ENCODE results near the gene KCNB1. TPM values are rescaled to one million over a fixed set of nuclear protein-coding genes. Genes with fewer than 3 reads are reported as not detected.

Gene KCNB1
- total and polyA plus RNA-seq, 2 of the 4 experiments (the other 2 are of a cell fraction) = 0.05 TPM; not detected in 1

DNA sequence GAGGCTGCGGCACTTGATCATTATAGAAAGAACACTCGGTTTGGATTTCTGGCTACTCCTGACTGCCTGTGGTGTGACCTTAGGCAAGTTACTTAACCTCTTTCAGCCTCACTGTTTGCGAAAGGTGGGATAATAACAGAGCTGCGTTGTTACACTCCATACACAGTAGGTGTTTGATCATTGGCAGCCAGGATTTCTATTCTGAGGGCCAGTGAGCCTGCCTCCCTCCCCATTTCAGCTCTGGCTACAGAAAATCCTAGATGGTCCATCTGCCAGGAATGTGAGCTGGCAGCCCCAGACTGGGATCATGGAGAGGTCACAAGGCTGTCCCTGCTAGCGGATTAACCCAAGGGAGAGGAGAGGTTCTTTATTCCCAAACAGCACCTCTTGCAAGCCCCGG lies 2.7 kb downstream of the KCNB1 start:
- no peak overlapping the region for H2BK120ac ChIP-seq (ENCODE audit: low read depth, low read length)
- no peak overlapping the region for H2BK20ac ChIP-seq (ENCODE audit: low read depth, low read length)
- no peak overlapping the region for H2AFZ ChIP-seq (replicated peaks; ENCODE audit: low read length, poor library complexity)
- ATAC-seq (ENCODE audit: low read depth) (no peak), DNase-seq (no peak)
- no peak overlapping the region for H2BK5ac ChIP-seq (ENCODE audit: low read depth, low read length, poor library complexity, severe bottlenecking)
- H2AK5ac ChIP-seq (ENCODE audit: low read depth, low read length) = no peak overlapping the region
- dilution Hi-C loops (cut with HindIII; ENCODE audit: low sequenced_read_pairs, unreplicated experiment) (no loop called here), in situ Hi-C loops (cut with MboI; ENCODE audit: low sequenced_read_pairs) (no loop called here), intact Hi-C loops (cut with micrococcal nuclease) (loop anchor here (5.0 to 10.0 kb wide), 2 partner anchors 53 to 95 kb away; no protein-coding TSS in a partner anchor)
- no peak overlapping the region for H3K23ac ChIP-seq (ENCODE audit: low read depth, low read length)
- no peak overlapping the region for H3K14ac ChIP-seq (replicated peaks; ENCODE audit: low read depth, low read length)
- POLR2A ChIA-PET (ENCODE audit: unreplicated experiment) = no interaction called here
- no peak overlapping the region for H2AK9ac ChIP-seq (replicated peaks; ENCODE audit: low read depth, low read length, poor library complexity)
- BruUV-seq (replicated peaks) = no TSS peak
- no peak overlapping the region for H3K56ac ChIP-seq (ENCODE audit: extremely low read depth, insufficient read depth, low read length)
- TF ChIP-seq RAD21 (IDR thresholded peaks at IDR 0.05; ENCODE audit: low read length) (no peak), BHLHE40 (IDR thresholded peaks at IDR 0.05; ENCODE audit: low read depth, low read length) (no peak), MAZ (IDR thresholded peaks at IDR 0.05; ENCODE audit: borderline replicate concordance, low read depth, low read length) (no peak), RFX5 (IDR thresholded peaks at IDR 0.05; ENCODE audit: low read depth, low read length) (no peak), NFE2L2 (IDR thresholded peaks at IDR 0.05; ENCODE audit: low read depth, low read length) (no peak), POLR2A (IDR thresholded peaks at IDR 0.05; ENCODE audit: low read depth, low read length) (no peak)
- TF ChIP-seq, protein P1, sequence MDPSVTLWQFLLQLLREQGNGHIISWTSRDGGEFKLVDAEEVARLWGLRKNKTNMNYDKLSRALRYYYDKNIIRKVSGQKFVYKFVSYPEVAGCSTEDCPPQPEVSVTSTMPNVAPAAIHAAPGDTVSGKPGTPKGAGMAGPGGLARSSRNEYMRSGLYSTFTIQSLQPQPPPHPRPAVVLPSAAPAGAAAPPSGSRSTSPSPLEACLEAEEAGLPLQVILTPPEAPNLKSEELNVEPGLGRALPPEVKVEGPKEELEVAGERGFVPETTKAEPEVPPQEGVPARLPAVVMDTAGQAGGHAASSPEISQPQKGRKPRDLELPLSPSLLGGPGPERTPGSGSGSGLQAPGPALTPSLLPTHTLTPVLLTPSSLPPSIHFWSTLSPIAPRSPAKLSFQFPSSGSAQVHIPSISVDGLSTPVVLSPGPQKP (IDR thresholded peaks at IDR 0.05; ENCODE audit: borderline replicate concordance, low read depth, low read length) = no peak
- H3K36me3 ChIP-seq (ENCODE audit: control insufficient read depth, insufficient read depth, low read length) = no peaks in the 10 kb centered on the region
- CTCF ChIA-PET = interaction anchor here (0.6 kb wide), 1 partner anchor 106 kb away, joined by 11 read pairs; no protein-coding TSS in a partner anchor
- no peak overlapping the region for H4K8ac ChIP-seq (ENCODE audit: low read depth in 2 of 2, low read length in 2 of 2)
- H3K27ac ChIP-seq (ENCODE audit: insufficient read depth, low read length) = no peak overlapping the region
- H4K20me1 ChIP-seq (ENCODE audit: insufficient read depth, low read length) = 0 out of 2 replicates have a peak, but pooled peaks cover 6% of the 10 kb centered on the region
- no peak overlapping the region for H2BK15ac ChIP-seq (ENCODE audit: low read depth, low read length)
- no peak overlapping the region for H3K4me2 ChIP-seq (ENCODE audit: low read depth, low read length)
- no CpG with 5 or more reads among the region's 6 CpGs for WGBS, 2 experiments (ENCODE audit: extremely low coverage in 2 of 2, insufficient read length in 1 of 2)
- H3K9me3 ChIP-seq (ENCODE audit: control insufficient read depth, insufficient read depth, low read length) = 0 out of 2 replicates have a peak, but pooled peaks cover 2% of the 10 kb centered on the region
- H3K4me1 ChIP-seq (ENCODE audit: control insufficient read depth, insufficient read depth, low read length) = no peaks in the 10 kb centered on the region
- H3K9me1 ChIP-seq (ENCODE audit: insufficient read depth, low read length) = 0 out of 2 replicates have a peak, but pooled peaks cover 3% of the 10 kb centered on the region
- peaks cover 67% of the 10 kb centered on the region for H3K27me3 ChIP-seq (ENCODE audit: control insufficient read depth, insufficient read depth, low read length)
- no peak overlapping the region for H3K9ac ChIP-seq (ENCODE audit: low read depth, low read length)
- H4K91ac ChIP-seq (ENCODE audit: insufficient read depth, low read depth, low read length) = no peak overlapping the region
- no peaks in the 10 kb centered on the region for H3K79me1 ChIP-seq (ENCODE audit: low read depth in 1 of 2, low read length in 2 of 2)
- no peak overlapping the region for H3K4ac ChIP-seq (ENCODE audit: low read depth, low read length)
- no peak overlapping the region for H3K4me3 ChIP-seq (ENCODE audit: insufficient read depth, low read depth, low read length)
- no peak overlapping the region for H3K18ac ChIP-seq (ENCODE audit: low read depth, low read length)
- no peak overlapping the region for H4K5ac ChIP-seq (ENCODE audit: low read depth, low read length)

Data from IMR-90 (cell line).